ENCODE results near the gene DAG1. TPM values are rescaled to one million over a fixed set of nuclear protein-coding genes. Genes with fewer than 3 reads are reported as not detected.

The DAG1 gene
- total and polyA plus RNA-seq, 7 donors: 4.2 to 73.4 (median 42.8) TPM

- no peak for DNase-seq
- H3K9me3 ChIP-seq: no peaks in the 10 kb centered on the region
- no peaks in the 10 kb centered on the region for H3K27me3 ChIP-seq
- peaks cover 0 to 20% (median 12%) of the 10 kb centered on the region in 4 donors for H3K4me1 ChIP-seq
- intact Hi-C loops (cut with DNase I): loop anchor here (5.0 kb wide), 1 partner anchor 307 kb away; no protein-coding TSS in a partner anchor
- 88 to 89% methylated on average over 14 of the region's 14 CpGs for WGBS, 2 donors
- H3K27ac ChIP-seq: peak overlapping the region; percentile 32 to 64 (median 52)
- H3K36me3 ChIP-seq: peaks cover 12 to 48% (median 30%) of the 10 kb centered on the region in 4 donors
- H3K4me3 ChIP-seq: no peak overlapping the region
- no peak for TF ChIP-seq EP300 (IDR thresholded peaks at IDR 0.05)
- TF ChIP-seq POLR2AphosphoS5 (IDR thresholded peaks at IDR 0.05): no peak
- TF ChIP-seq, protein P1, sequence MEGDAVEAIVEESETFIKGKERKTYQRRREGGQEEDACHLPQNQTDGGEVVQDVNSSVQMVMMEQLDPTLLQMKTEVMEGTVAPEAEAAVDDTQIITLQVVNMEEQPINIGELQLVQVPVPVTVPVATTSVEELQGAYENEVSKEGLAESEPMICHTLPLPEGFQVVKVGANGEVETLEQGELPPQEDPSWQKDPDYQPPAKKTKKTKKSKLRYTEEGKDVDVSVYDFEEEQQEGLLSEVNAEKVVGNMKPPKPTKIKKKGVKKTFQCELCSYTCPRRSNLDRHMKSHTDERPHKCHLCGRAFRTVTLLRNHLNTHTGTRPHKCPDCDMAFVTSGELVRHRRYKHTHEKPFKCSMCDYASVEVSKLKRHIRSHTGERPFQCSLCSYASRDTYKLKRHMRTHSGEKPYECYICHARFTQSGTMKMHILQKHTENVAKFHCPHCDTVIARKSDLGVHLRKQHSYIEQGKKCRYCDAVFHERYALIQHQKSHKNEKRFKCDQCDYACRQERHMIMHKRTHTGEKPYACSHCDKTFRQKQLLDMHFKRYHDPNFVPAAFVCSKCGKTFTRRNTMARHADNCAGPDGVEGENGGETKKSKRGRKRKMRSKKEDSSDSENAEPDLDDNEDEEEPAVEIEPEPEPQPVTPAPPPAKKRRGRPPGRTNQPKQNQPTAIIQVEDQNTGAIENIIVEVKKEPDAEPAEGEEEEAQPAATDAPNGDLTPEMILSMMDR (IDR thresholded peaks at IDR 0.05): no peak
- no peak for TF ChIP-seq POLR2A (IDR thresholded peaks at IDR 0.05)
Measured at GRCh38 chr3:49534581-49535441, 64.7 kb downstream of the DAG1 start.

- Histone ChIP-seq H3K36me3 (peaks cover 5 to 39% (median 24%) of the 10 kb centered on the region in 4 donors), H3K9me3 (no peaks in the 10 kb centered on the region), H3K27me3 (no peaks in the 10 kb centered on the region), H3K27ac (no peak overlapping the region), H3K4me1 (peaks cover 0 to 28% (median 21%) of the 10 kb centered on the region in 4 donors), H3K4me3 (no peak overlapping the region)
- no peak for DNase-seq
- TF ChIP-seq POLR2A (IDR thresholded peaks at IDR 0.05) (no peak), POLR2AphosphoS5 (IDR thresholded peaks at IDR 0.05) (no peak), EP300 (IDR thresholded peaks at IDR 0.05) (no peak)
- TF ChIP-seq, protein P1 (IDR thresholded peaks at IDR 0.05): no peak
- intact Hi-C loops (cut with DNase I): loop anchor here (5.0 kb wide), 1 partner anchor 306 kb away; no protein-coding TSS in a partner anchor
- WGBS, 2 donors: 69 to 76% methylated on average over 7 of the region's 7 CpGs
Measured at GRCh38 chr3:49535971-49536874, 66.2 kb downstream of the DAG1 start.

DNA sequence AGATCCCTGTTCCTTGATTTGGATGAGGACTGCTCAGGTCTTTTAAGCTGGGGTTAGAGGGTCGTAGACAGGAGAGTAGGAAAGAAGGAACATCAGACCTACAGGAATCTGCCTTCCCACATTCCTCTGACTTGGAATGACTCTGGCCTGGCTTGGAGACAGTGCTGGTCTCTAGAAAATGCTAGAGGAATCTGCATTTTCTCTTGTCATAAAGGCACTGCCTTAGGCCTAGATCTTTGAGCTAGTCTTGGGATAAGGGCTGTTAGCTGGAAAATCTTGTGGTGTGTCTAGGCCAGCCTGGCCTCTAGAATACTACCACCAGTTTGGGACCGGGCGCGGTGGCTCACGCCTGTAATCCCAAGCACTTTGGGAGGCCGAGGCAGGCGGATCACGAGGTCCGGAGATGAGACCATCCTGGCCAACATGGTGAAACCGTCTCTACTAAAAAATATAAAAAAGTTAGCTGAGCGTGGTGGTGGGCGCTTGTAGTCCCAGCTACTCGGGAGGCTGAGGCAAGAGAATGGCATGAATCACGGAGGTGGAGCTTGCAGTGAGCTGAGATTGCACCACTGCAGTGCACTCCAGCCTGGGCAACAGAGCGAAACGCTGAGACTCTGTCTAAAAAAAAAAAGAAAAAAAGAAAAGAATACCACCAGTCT, 66.9 kb downstream of the DAG1 start:
- Histone ChIP-seq H3K4me1 (peaks cover 0 to 28% (median 21%) of the 10 kb centered on the region in 4 donors), H3K9me3 (no peaks in the 10 kb centered on the region), H3K27ac (no peak overlapping the region), H3K27me3 (no peaks in the 10 kb centered on the region), H3K36me3 (peaks cover 0 to 31% (median 16%) of the 10 kb centered on the region in 4 donors), H3K4me3 (no peak overlapping the region)
- 78 to 90% methylated on average over 16 of the region's 16 CpGs for WGBS, 2 donors
- TF ChIP-seq, protein P1 (IDR thresholded peaks at IDR 0.05): no peak
- no peak for TF ChIP-seq POLR2AphosphoS5 (IDR thresholded peaks at IDR 0.05)
- TF ChIP-seq EP300 (IDR thresholded peaks at IDR 0.05): no peak
- no peak for TF ChIP-seq POLR2A (IDR thresholded peaks at IDR 0.05)
- DNase-seq: no peak
- intact Hi-C loops (cut with DNase I): loop anchor here (5.0 kb wide), 1 partner anchor 305 kb away; no protein-coding TSS in a partner anchor

All from sigmoid colon (tissue), 7 donors.